ENCODE results near the gene IFIT3.

IFIT3 gene

GRCh38 chr10:89360157-89360556, 32.4 kb downstream of the IFIT3 start:
- TF ChIP-seq USF1 (IDR thresholded peaks at IDR 0.05) (no peak), MAX (IDR thresholded peaks at IDR 0.05) (no peak), TCF12 (IDR thresholded peaks at IDR 0.05; ENCODE audit: low read depth) (no peak), NFIC (IDR thresholded peaks at IDR 0.05) (no peak), REST (IDR thresholded peaks at IDR 0.05; ENCODE audit: low read depth) (no peak), YY1 (IDR thresholded peaks at IDR 0.05; ENCODE audit: low read depth) (no peak), CREB1 (IDR thresholded peaks at IDR 0.05; ENCODE audit: low read depth) (no peak), TAF1 (IDR thresholded peaks at IDR 0.05; ENCODE audit: low read depth) (no peak), FOXM1 (IDR thresholded peaks at IDR 0.05; ENCODE audit: borderline replicate concordance, low read depth) (no peak), RAD21 (IDR thresholded peaks at IDR 0.05; ENCODE audit: low read depth) (no peak), CEBPB (IDR thresholded peaks at IDR 0.05) (no peak), EP300 (IDR thresholded peaks at IDR 0.05; ENCODE audit: borderline replicate concordance) (no peak), TEAD4 (IDR thresholded peaks at IDR 0.05) (no peak), EGR1 (IDR thresholded peaks at IDR 0.05) (no peak), ZBTB7A (IDR thresholded peaks at IDR 0.05; ENCODE audit: low read depth) (no peak)

GRCh38 chr10:89362929-89363328, 35.1 kb downstream of the IFIT3 start:
- no peak for TF ChIP-seq USF1 (IDR thresholded peaks at IDR 0.05)
- TF ChIP-seq NFIC (IDR thresholded peaks at IDR 0.05): no peak
- TF ChIP-seq ZBTB7A (IDR thresholded peaks at IDR 0.05; ENCODE audit: low read depth): no peak
- TF ChIP-seq RAD21 (IDR thresholded peaks at IDR 0.05; ENCODE audit: low read depth): no peak
- no peak for TF ChIP-seq REST (IDR thresholded peaks at IDR 0.05; ENCODE audit: low read depth)

GRCh38 chr10:89363729-89364442, 36.1 kb downstream of the IFIT3 start:
- TF ChIP-seq CEBPB (IDR thresholded peaks at IDR 0.05) (no peak), FOXM1 (IDR thresholded peaks at IDR 0.05; ENCODE audit: borderline replicate concordance, low read depth) (no peak), TEAD4 (IDR thresholded peaks at IDR 0.05) (no peak), TAF1 (IDR thresholded peaks at IDR 0.05; ENCODE audit: low read depth) (no peak), USF1 (IDR thresholded peaks at IDR 0.05) (no peak), YY1 (IDR thresholded peaks at IDR 0.05; ENCODE audit: low read depth) (no peak), NFIC (IDR thresholded peaks at IDR 0.05) (no peak), ZBTB7A (IDR thresholded peaks at IDR 0.05; ENCODE audit: low read depth) (no peak), EP300 (IDR thresholded peaks at IDR 0.05; ENCODE audit: borderline replicate concordance) (no peak), MAX (IDR thresholded peaks at IDR 0.05) (no peak), EGR1 (IDR thresholded peaks at IDR 0.05) (no peak), REST (IDR thresholded peaks at IDR 0.05; ENCODE audit: low read depth) (no peak), RAD21 (IDR thresholded peaks at IDR 0.05; ENCODE audit: low read depth) (no peak), TCF12 (IDR thresholded peaks at IDR 0.05; ENCODE audit: low read depth) (no peak), CREB1 (IDR thresholded peaks at IDR 0.05; ENCODE audit: low read depth) (no peak)

- TF ChIP-seq CEBPB (IDR thresholded peaks at IDR 0.05) (no peak), TEAD4 (IDR thresholded peaks at IDR 0.05) (no peak), CREB1 (IDR thresholded peaks at IDR 0.05; ENCODE audit: low read depth) (no peak)
Observed at GRCh38 chr10:89364531-89364930, 36.7 kb downstream of the IFIT3 start.

Data from Ishikawa (cell line).